ENCODE results near the gene SGMS1.
"Not testable (repeated sequence)": the region's sequence is repeated elsewhere in the genome, so short reads cannot be mapped to it uniquely, and the experiment has no call there.

Gene SGMS1

GRCh38 chr10:50623663-50624412 lies at the start of gene SGMS1:
Gene SGMS1 (minus strand): TSS chr10:50623956. CDS start chr10:50344114, 279,842 bp downstream.
- DNase-seq: peak; percentile 90

DNA sequence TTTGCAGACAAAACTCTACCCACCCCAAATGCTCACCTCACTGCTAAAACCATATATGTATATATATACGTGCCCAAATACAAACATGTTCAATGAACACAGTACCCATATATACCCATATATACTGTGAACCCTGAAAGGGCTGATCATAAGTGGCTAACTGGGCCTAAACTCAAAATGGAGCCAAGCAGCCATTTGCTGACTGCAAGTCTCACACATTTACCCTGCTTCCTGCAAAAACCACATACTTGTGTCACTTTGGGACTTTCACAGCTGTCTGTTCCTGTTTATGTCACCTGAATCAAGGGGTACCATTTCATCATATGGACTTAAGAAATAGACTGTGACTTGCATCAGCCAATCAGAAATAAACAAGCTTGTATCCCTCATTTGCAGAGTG lies 48.4 kb upstream of the SGMS1 start:
- not testable (repeated sequence) for DNase-seq

DNA sequence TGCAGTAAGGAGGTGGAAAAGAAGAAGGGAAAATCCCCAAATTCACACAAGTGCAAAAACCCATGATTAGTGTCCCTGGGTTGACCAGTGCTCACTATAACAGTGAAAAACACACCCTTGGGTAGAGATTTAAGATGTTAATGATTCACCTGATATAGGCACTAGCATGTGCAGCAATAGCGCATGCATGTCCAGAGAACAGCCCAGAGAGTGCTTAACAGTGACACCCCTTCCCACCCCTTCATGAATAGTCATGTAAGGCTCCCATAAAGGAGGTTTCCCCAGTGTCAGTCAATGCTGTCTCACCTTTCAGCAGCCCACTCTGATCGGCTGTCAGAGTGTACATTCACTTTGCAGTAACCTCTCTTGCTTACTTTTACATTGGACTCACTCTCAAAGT lies 47.9 kb upstream of the SGMS1 start:
- DNase-seq: not testable (repeated sequence)

DNA sequence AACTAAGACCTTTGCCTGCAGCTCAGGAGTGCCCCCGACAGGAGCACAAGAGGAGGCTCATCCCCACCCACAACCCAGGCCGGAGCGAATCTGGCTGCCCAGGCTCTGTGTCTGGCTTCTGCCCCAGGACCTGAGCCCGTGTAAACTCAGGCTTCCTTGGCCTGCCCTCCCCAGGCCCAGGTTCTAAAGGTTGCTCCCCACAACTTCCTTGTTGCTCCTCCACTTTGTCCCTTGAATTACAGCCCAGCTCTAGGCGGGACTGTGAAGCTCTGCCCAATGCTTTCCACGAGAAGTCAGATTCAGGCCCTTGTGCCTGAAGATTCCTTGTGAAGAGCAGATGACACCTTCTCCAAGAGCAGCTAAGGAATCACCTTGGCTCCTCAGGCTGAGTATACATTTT lies 46.2 kb upstream of the SGMS1 start:
- DNase-seq: not testable (repeated sequence)

- not testable (repeated sequence) for DNase-seq
These were observed 43.6 kb upstream of the SGMS1 start for GRCh38 chr10:50667353-50667752.

- DNase-seq: not testable (repeated sequence)
These were observed 38.7 kb upstream of the SGMS1 start for GRCh38 chr10:50662420-50662819.

DNA sequence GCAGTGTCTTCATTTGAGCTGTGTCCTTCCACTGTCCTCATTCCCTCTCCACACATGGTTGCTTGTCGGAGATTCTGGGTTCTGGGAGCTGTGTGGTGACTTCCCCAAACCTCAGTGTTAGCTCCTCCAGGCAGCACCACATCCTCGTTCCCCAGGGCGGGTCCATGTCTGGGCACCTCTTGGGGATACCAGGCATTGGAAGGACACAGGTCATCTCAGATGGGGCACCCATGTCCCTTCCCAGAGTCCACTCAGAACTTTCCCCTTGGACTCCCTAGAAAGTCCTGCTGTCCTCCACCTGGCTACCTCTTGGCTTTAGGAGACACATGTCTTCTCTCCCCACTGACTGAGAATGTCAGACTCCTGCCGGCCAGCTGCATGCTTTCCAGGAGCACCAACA lies 37.8 kb upstream of the SGMS1 start:
- DNase-seq: not testable (repeated sequence)

- not testable (repeated sequence) for DNase-seq
These were observed 36.3 kb upstream of the SGMS1 start for GRCh38 chr10:50659865-50660730.

DNA sequence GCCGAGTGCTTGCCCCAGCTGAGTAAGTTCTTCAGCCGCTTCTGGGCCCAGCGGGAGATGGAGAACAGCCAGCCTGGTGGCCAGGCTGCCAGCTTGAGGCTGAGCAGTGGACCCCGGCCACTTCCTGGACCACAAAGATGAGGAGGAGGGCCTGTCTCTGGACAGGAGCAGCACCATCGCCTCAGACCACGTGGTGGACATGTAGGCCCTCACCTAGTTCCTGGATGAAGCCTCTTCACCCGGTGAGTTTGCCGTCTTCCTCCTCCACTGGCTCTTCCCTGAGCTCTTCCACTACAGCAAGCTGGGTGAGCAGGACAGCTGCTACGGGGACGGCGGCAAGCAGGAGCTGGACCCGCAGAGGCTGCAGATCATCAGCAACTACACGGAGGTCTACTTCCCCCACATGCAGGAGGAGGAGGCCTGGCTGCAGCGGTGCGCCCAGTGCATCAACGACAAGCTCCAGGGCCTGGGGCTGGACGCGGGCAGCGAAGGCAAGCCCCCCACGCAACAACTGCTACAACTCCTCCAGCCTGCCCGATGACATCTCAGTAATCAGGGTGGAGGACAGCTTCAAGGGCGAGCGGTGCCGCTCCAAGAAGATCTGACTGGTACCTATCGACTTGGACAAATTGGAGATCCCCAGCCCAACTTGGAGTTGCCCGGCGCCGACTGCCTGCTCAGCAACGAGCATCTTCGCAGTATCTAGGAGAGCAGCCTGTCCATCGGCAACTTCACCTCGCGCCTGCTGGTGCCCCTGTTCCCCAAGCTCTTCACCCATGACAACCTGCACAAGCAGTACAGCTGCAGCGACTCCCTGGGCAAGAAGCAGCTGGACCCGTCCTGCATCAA lies 35.5 kb upstream of the SGMS1 start:
- DNase-seq: not testable (repeated sequence)

DNA sequence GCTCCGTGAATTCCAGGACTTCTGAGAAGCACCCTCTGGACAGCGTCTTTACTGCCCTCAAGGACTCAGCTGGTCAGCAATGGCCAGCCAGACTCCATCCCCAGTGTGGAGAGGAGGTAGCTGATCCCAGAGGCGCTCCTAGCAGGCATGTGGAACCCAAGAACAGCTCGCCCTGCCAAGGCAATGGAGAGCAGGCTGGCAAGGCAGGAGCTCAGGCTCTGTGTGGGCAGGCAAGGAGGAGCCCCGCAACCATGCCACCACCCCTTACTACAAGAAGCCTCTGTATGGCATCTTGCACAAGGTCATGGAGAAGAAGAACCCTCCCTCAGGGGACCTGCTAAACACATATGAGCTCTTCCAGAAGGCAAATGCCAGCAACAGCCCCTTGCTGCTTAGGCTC lies 34.4 kb upstream of the SGMS1 start:
- no peak for DNase-seq

- no peak for DNase-seq
These were observed 30.0 kb upstream of the SGMS1 start for GRCh38 chr10:50653758-50654157.

GRCh38 chr10:50653142-50653541 lies 29.4 kb upstream of the SGMS1 start:
- DNase-seq: peak; percentile 34

- no peak for DNase-seq
These were observed 28.1 kb upstream of the SGMS1 start for GRCh38 chr10:50651808-50652207.

DNA sequence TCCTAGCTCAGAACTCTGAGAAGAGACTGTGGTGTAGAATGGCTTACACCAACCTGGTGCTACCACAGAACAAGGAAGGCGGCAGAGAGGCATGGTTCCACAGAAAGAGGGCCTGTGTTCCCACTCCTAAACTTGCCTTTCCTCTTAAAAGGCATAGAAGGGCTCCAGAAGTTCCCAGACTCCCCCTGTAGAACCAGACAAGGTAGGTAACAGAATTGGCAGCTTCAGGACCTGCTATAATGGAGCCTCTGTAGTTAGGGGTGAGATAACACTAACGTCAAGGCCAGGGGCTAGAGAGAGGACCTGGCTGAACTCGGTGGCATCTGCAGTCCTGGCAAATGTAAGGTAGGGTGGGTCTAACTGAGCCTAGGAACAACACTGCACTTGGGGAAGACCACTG lies 26.7 kb upstream of the SGMS1 start:
- no peak for DNase-seq

- no peak for DNase-seq
These were observed 25.1 kb upstream of the SGMS1 start for GRCh38 chr10:50648935-50649227.

GRCh38 chr10:50648089-50648934 lies 24.6 kb upstream of the SGMS1 start:
- no peak for DNase-seq

DNA sequence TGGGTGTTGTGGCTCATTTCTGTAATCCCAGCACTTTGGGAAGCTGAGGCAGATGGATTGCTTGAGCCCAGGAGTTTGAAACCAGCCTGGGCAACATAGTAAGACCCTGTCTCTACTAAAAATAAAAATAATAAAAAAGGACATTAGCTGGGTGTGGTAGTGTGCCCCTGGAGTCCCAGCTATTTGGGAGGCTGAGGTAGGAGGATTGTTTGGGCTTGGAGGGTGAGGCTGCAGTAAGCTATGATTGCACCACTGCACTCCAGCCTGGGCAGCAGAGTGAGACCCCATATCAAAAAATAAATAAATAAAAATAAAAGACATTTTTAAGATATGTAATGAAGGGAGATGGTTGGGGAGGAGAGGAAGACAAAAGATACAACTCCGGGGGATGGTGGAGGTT lies 23.6 kb upstream of the SGMS1 start:
- DNase-seq: not testable (repeated sequence)

- no peak for DNase-seq
These were observed 21.5 kb upstream of the SGMS1 start for GRCh38 chr10:50645236-50645635.

DNA sequence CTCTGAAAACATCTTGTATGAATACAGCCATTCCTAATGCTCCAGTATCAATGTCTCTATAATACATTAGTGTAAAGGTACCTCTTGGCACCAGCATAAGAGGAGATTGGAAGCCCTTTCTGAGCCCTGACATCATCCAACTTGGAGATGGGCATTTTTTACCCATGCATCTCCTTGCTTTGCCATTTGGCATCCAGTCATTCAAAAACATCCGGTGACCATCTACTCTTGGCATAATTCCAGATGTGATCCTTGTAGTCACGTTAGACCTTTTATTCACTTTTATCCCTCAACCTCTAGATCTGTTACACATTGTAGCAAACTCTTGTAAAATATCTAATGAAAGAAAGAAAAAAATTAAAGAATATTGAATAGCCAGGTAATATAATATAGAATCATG lies 17.9 kb upstream of the SGMS1 start:
- DNase-seq: no peak

- DNase-seq: no peak
These were observed 16.5 kb upstream of the SGMS1 start for GRCh38 chr10:50640238-50640637.

GRCh38 chr10:50636618-50637579 lies 13.1 kb upstream of the SGMS1 start:
- DNase-seq: no peak

All from right hindlimb (tissue), 1 donor.